NB4 (cell line): Measurements from ENCODE around the gene TRAM2.

Source experiments
- DNase-seq: peaks from one replicate; pipeline ENCODE4 v3.0.0; 2010; ENCODE audit warnings: low read depth
- H3K4me3 ChIP-seq: one replicate; pipeline ENCODE4 v1.5.1; 2011; ENCODE audit warnings: mild to moderate bottlenecking, low read depth, low read length, moderate library complexity
- MYC ChIP-seq: IDR thresholded peaks from 2 replicates; pipeline ENCODE4 v1.6.1; 2011; ENCODE audit warnings: low read depth, low read length
- POLR2A ChIP-seq: IDR thresholded peaks from 2 replicates; pipeline ENCODE4 v1.6.1; 2011; ENCODE audit warnings: mild to moderate bottlenecking; ENCODE audit not compliant: insufficient read length; ENCODE audit errors: extremely low read depth
- TF ChIP-seq, protein P1 (sequence below): IDR thresholded peaks from 2 replicates; pipeline ENCODE4 v1.6.1; 2011; ENCODE audit warnings: low read depth, low read length
- TF ChIP-seq, protein P2 (sequence below): IDR thresholded peaks from one replicate; pipeline ENCODE4 v1.5.1; 2012; ENCODE audit warnings: low read depth, low read length

The TRAM2 gene

DNA sequence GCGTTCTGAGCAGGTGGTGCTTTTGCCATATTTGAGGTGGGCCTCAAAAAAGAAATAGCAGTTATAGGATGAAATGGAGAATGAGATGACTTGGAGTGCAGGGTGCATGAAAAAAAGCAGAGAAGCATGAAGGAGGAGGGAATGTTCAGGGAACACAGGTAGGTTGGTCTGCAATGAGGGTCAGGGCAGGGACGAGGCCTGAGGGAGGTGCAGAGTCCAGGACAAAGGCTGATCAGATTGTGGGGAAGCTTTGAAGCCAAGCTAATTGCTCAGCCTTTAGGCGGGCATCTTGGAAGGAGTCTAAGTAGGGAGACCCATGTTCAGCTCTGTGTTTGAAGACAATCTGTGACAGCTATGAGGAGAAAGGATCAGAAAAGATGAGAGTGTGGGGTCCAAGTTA is 12.0 kb downstream of the TRAM2 start:
- DNase-seq = no peak
- H3K4me3 ChIP-seq = no peak overlapping the region
- no peak for TF ChIP-seq MYC
- TF ChIP-seq, protein P1, sequence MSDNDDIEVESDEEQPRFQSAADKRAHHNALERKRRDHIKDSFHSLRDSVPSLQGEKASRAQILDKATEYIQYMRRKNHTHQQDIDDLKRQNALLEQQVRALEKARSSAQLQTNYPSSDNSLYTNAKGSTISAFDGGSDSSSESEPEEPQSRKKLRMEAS = no peak
- TF ChIP-seq, protein P2, sequence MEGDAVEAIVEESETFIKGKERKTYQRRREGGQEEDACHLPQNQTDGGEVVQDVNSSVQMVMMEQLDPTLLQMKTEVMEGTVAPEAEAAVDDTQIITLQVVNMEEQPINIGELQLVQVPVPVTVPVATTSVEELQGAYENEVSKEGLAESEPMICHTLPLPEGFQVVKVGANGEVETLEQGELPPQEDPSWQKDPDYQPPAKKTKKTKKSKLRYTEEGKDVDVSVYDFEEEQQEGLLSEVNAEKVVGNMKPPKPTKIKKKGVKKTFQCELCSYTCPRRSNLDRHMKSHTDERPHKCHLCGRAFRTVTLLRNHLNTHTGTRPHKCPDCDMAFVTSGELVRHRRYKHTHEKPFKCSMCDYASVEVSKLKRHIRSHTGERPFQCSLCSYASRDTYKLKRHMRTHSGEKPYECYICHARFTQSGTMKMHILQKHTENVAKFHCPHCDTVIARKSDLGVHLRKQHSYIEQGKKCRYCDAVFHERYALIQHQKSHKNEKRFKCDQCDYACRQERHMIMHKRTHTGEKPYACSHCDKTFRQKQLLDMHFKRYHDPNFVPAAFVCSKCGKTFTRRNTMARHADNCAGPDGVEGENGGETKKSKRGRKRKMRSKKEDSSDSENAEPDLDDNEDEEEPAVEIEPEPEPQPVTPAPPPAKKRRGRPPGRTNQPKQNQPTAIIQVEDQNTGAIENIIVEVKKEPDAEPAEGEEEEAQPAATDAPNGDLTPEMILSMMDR = no peak
- TF ChIP-seq POLR2A = no peak

- no peak overlapping the region for H3K4me3 ChIP-seq
- no peak for TF ChIP-seq MYC
- TF ChIP-seq, protein P2 = no peak
- TF ChIP-seq, protein P1 = no peak
- no peak for TF ChIP-seq POLR2A
- no peak for DNase-seq
Observed at GRCh38 chr6:52562911-52563310, 13.9 kb downstream of the TRAM2 start.

DNA sequence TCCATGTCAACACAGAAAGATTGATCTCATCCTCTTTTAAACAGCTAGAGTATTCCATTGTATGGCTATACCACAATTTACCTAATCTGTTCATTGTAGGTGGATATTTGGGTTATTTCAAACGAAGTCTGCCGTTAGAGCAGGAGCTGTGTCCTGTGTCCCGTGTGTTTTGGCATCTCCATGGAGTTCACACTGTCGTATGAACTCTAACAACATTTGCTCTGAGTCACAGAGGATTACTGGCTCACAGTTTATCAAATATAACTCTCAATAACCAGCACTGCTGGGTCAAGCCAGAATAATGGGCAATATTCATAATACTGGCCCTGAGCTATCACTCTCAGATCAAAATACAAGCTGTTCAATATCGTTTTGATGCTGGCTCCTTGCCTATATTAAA is 16.4 kb downstream of the TRAM2 start:
- no peak overlapping the region for H3K4me3 ChIP-seq
- TF ChIP-seq, protein P1 = no peak
- TF ChIP-seq, protein P2 = no peak
- TF ChIP-seq MYC = no peak
- no peak for TF ChIP-seq POLR2A
- no peak for DNase-seq

- TF ChIP-seq, protein P2 = no peak
Observed at GRCh38 chr6:52558266-52559000, 18.4 kb downstream of the TRAM2 start.

DNA sequence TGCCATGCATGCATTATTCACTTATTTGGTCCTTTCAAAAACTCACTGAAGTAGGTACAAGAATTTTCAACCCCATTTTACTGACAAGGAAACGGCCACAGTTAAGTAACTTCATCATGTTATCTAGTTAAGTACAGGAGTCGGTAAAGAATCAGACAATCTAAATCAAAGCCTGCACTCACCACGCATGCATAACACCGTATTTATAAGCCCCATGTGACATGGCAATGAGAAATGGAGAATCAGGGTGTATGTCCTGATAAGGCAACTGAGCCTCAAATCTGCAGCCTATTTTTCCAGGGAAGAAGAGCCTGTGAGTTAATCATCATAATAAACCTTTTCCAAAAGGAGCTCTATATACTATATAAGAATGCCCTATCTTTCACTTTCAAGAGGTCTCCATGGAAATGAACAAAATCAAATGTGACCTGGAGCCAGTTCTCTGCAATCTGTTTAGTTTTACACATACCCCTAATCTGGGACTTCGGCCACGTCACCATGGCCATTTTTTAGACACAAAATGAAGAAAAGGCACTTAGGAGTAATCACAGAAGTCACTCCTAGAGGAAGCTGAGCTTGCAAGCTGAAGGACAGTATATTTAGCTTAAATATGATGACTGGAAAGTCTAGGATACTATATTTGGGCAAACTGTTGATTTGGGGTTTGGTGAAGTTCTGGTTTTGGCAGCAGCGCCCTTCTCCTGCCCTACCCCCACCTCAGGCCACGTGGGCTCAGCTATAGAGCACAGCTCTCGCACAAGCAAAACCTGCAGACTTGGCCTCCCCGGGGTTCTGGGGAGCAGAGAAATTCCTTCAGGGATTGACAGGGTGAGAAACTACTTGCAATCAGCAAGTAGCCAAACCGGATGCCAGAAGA is 19.2 kb downstream of the TRAM2 start:
- no peak overlapping the region for H3K4me3 ChIP-seq
- TF ChIP-seq MYC = no peak
- TF ChIP-seq POLR2A = no peak
- TF ChIP-seq, protein P1 = no peak
- TF ChIP-seq, protein P2 = no peak
- DNase-seq = no peak

More at GRCh38 chr6:52558266-52559000, 18.4 kb downstream of the TRAM2 start:
- DNase-seq = no peak
- H3K4me3 ChIP-seq = no peak overlapping the region
